ENCODE data around the gene SLC6A12.

DNA sequence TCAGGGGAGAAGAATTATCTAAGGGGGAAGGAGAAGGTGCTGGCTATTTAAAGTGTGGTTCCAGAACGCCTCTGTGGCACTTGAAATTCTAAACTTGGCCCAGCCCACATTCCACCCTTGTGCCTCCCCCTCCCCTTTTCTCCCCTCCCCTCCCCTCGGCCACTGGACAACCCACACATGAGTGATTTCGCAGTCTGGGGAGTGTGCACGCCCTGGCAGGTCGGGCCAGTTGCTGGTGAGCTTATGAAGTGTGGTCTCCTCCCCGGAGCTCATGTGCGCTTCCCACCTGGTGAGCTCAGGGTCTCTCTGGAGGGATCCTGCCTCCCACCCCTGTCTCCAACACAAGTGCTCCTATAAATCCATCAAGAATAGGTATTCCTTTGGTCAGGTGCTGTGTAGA, 48.9 kb upstream of the SLC6A12 start, which contains the start of gene SLC6A13:
- TF ChIP-seq, protein P1, sequence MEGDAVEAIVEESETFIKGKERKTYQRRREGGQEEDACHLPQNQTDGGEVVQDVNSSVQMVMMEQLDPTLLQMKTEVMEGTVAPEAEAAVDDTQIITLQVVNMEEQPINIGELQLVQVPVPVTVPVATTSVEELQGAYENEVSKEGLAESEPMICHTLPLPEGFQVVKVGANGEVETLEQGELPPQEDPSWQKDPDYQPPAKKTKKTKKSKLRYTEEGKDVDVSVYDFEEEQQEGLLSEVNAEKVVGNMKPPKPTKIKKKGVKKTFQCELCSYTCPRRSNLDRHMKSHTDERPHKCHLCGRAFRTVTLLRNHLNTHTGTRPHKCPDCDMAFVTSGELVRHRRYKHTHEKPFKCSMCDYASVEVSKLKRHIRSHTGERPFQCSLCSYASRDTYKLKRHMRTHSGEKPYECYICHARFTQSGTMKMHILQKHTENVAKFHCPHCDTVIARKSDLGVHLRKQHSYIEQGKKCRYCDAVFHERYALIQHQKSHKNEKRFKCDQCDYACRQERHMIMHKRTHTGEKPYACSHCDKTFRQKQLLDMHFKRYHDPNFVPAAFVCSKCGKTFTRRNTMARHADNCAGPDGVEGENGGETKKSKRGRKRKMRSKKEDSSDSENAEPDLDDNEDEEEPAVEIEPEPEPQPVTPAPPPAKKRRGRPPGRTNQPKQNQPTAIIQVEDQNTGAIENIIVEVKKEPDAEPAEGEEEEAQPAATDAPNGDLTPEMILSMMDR (IDR thresholded peaks at IDR 0.05) = no peak
- no peak for TF ChIP-seq POLR2A (IDR thresholded peaks at IDR 0.05)

Measured in body of pancreas (tissue), 4 donors.